HG03135 (cell line): ENCODE measurements around the gene C18orf32.
"Not testable (repeated sequence)": the region's sequence is repeated elsewhere in the genome, so short reads cannot be mapped to it uniquely, and the experiment has no call there.

Experiments
- ATAC-seq: cut with Tn5 transposase; IDR thresholded peaks from one replicate; pipeline ENCODE4 v1.9.1; 2021; ENCODE audit warnings: mild to moderate bottlenecking, moderate library complexity; ENCODE audit not compliant: unreplicated experiment

C18orf32 gene

DNA sequence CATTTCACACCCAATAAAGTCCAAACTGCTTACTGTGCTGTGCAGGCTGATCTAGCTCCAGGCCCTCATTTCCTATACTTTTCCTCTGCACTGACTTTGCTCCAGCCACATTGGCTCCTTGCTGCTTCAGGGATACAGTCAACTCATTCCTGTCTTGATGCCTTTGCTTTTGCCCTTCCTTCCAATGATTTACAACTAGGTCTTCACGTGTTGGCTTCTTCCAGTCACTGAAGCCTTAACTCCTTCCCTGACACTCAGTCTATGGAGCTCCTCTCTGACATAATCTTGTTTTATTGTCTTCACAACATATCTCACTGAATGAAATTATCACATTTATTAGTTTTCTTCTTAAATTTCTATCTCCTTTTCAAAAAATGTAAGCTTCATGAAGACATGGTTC lies 16.9 kb upstream of the C18orf32 start:
- no peak for ATAC-seq

DNA sequence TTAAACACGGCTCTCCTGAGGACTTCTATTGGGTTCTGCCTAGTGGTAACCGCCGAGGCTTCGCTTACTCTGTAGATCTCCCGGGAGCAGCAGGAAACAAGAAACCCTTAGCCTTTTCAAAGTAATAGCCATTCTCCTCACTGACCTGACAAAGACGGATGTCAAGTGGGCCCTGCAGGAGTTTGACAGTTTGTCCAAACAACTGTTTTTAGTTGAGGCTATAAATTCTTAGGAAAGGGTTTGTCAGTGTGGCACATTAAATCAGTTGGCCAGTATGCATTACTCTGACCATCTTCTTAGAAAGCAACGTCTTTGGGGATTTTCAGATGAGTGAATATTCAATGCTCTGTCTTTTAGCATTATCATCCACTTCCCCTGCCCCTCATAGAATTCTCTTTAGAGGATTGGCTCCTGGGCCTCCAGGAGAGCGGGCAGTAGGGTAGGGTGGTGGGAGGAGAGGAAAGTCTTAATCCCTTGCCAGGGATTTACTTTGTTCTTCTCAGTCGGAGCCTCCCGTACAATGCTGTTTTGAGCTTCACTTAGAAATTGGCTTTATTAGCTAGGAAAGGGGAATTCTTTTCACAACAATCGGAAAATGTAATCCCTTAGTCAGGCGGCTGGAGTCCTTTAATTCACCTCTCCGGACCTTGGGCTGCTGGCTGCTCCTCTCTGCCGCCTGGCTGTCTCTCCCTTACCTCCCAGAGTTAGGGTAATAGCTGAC lies 13.3 kb upstream of the C18orf32 start:
- ATAC-seq: no peak

DNA sequence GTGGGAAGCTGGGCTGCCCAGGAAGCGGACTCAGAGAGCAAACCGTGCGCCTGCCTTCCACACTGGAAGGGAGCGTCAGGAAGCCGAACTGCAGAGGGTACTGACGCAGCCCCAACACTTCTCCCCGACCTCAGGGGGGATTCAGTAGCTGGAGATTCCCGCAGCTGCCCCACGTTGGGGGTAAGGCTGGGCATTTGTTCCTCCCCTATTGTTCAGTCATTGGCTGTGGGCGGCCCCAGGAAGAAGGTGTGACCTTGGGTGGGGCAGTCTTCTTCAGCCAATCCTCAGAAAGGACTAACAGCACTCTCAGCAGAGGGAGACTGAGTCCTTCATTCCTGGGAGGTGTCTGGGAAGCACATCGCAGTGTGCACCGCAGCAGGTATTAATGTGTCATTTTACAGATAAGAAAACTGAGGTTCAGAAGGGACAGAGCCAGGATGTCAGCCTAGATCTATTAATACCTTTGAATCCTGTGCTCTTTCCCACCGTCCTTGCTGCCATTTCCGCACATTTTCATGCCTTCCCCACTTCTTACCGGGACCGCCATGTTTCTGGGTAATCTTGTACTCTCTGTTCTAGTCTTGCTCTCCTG lies 12.1 kb upstream of the C18orf32 start:
- ATAC-seq: no peak

DNA sequence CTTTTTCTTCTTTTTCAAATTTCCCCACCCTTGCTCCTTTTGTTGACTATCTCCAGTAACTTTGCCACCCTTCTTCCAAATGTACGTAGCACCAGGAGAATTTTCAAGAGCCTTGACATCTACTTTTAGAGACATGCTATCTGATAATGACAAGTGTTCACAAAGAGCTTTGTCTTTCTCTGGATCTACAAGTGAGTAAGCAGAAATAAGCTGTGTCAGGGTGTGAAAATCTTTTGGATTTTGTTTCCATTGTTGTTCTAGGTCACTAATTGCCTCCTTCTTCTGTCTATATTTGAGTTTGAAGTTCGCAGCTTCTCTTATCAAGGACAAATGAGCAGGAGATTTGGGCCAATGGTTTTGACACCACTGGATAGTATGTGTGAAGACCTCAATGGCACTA lies 8.4 kb upstream of the C18orf32 start:
- ATAC-seq: no peak

DNA sequence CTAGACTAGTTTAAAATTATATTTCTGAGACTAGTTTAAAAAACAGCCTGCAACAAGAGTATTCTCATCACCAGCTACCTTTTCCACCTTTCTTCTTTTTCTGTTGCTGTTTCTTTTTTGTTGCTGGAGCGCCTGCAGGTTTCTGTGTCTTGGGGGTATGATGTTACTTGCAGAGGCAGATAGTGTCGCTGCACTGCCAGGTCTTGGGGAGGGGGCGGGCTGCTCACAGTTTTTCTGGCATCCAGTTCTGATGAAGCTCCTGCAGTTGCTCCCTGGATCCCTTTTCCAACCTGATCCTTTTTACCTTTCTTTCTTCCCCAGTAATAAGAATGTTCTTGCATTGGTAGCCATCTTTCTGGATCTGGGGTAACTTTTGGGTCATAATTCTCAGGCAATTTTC lies 8.0 kb upstream of the C18orf32 start:
- no peak for ATAC-seq

DNA sequence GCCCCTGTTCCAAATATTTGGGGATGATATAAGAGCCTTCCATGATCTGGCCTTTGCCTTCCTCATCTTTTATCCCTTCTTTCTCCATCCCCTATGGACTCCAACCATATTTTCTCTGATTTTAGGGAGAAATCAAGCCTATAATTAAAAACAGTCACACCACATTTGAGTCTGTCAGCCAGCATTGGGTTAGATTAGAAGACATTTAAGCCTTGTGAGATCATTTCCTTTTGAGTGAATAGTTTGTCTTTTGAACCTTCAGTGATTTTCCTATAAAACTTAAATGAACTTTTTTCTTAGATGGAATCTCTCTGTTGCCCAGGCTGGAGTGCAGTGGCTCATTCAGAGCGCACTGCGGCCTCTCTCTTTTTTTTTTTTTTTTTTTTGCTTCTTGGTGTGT lies 7.6 kb upstream of the C18orf32 start:
- ATAC-seq: no peak

DNA sequence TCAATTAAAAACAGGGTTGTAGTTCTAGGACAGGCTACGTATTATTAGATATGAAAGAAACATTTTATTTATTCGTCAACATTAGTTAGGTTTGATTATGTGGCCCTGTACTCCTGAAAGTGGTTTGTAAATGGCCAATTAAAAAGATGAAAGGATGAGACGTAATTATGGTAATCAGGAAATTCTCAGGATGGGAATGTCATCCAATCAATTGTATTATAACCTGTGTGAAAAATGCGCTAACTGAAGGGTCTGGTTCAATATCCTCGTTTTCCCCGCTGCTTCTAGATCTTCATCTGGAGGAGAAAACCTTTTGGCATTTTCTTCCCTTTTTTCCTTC lies 5.6 kb upstream of the C18orf32 start:
- no peak for ATAC-seq

DNA sequence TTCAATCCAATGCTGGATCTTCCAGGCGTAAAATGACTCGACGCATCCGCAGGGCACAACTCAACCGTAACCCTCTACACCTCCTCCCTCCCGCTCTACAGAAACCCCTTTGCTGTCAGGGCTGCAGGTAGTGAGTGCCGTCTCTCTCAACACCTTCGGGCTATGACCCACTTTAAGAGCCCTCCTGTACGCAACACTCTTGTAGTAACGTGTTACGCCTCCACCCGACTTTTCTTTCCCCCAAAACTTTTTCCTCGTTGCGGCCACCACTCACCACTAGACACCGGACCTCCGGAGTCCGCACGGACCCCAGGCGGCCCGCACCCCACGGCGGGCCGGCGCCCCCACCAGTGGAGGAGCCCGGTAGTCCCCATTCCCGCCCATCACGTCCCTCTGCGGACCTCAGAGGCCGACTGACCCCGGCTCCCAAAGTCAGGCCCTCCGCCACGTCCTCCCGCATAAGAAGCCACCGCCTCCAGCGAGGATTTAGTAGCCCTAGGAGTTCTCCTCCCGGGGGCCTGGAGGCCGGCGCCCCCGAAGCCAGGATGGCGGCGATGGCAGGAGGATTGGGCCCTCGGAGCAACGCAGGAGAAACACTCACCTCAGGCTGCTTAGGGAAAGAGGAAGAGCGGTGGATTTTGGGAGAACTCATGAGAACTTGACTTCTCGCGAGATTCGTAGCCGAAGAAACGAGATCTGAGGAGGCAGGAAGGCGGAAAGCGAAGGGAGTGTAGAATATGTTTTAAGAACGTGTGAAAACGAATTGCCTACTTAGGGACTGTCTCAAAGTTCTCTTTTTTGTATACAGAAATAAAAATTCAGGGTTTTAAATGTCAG lies 5.0 kb upstream of the C18orf32 start, which contains the start of gene RPL17:
RPL17 (minus strand) TSS at position 609 of the 837 bp plus-strand sequence.
- ATAC-seq: peak; percentile 68

DNA sequence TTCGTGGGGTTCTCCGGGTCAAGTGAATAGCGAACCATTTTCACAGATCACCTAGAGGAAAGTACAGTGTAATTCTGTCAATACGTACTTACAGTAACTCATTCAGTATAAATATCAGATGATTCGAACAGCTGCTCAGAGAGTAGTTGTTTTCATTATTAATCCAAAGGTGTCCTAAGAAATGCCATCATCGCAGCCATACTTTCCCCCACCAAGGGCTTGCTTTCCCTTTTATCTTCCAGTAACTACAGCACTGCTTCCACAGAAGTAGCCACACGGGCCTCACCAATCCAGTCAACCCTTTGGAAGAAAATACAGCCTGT lies 4.5 kb upstream of the C18orf32 start:
- no peak for ATAC-seq

DNA sequence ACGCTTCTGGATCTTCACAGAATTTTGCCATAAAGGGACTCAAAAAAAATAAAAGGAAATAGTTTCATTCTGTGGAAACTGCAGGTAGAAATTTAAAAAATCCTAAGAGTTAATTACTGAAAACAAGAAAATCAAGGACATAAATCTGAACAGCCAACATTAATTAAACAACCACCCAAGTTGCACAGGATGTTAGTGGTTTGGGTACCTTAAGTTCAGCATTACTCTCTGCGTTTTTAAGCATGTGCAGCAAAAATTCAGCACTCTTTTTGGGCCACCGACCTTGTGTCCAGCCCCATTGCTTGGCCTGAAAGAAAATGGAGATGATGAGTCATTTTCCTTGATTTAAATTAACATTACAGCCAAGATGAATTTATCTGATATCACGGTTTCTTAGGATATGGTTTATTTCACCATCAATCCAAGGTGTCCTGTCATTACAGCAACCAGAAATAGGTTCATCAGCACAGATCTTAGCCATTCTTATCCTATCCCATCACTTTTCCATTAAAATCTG lies 3.3 kb upstream of the C18orf32 start:
- no peak for ATAC-seq

DNA sequence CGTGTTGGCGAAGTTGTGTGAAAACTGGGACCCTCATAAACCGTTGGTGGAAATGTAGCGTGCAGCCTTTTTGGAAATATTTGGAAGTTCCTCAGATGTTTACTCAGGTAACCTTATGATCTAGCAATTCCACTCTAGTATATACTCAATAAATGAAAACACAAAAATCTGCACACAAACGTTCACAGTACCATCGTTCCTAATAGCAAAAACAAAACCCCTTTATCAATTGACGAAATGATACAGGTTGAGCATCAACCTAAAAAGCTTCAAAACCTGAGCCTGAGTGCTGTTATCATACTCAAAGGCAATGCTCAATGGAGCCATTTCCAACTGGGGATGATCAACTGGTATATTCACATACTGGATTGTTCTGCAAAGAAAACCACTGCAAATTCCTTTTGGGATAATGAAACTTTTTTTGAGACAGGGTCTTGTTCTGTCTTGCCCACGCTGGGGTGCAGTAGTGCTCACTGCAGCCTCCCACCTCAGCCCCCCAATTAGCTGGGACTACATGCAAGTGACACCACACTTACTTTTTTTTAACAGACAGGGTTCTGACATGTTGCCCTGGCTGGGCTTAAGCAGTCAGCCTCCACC lies 777 bp upstream of the C18orf32 start:
- ATAC-seq: no peak

DNA sequence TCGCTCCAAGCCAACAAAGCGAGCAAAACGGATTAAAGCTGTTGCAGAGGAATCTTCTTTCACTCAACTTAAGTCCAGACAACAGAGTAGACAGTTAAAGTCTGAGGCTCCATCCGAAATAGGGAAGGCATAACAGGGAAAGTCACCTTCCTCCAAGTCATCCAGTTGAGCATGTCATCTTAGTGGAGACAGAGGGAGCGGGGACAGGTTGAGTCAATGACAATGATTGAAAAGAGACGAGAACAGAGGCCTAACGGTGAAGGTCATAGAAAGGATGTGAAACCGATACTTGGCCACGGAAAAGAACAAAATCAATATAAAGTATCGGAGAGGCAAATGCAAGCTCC lies 455 bp downstream of the C18orf32 start:
- ATAC-seq: no peak

DNA sequence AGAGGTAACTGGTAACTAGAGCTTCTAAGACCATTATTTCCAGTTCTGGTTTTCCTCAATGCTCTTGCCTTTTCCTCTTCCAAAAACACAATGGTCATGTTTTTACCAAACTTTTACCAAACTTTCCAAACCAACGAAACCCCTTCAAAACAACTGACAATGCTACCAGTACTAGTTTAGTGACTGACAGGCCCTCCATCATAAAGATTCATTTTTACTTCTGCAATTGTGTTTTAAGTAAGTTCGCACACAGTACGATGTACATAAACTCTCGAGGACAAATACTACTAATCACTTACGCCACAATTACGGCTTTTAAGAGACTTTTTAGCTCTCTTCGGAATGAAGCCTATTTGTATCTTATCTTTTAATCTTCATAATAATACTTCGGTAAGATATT lies 900 bp downstream of the C18orf32 start:
- no peak for ATAC-seq

DNA sequence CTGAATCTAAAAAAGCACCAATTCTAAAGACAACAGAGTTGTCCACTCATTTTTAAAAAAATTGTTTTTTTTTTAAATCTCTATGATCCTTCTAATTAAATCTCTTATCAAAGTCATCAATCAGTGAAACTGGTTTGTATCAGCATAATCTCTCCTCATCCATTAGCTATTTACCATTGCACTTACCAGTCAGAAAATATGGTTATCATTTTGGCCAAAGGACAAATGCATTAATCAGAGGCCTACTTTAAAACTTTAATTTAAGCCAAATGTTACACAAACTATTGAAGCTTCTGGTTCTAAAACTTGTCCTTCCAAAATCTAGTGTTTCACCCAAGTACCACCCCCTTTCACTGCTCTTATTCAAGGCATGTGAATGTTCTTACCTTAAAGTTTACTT lies 3.8 kb downstream of the C18orf32 start:
- no peak for ATAC-seq

DNA sequence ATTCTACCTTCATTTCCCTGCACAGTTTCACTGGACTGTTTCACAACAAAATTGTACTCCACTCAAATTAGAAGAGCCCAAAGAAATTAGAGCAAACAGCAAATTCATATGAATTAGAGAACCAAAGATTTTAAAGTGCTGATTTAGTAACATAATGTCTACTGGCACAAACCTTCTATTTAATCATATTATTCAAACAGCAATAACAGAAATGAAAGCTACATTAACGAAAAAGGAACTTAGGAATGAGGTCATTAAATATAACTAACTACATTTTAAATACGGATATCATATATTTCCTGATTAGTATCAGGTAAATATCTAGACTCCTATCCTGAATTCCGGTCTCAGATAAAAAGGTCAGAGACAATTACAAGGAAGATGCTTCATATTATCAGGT lies 5.1 kb downstream of the C18orf32 start:
- no peak for ATAC-seq

DNA sequence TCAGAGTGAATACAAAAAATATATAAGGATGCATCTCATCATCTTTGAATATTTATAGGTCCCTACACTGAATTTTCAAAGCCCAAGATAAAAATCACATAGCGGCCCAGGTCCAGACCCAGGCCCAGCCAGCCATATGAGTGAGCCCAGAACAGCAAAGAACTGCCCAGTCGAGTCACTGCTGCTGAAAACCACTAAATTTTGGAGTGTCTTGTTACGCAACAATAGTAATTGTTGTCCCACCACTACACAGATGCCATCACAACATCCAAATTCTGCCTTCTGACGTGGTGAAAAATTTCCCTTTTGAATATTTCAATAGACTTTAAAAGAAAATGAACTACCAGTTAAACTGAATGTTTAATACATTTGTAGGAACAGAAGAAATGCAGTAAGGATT lies 5.7 kb downstream of the C18orf32 start:
- no peak for ATAC-seq

DNA sequence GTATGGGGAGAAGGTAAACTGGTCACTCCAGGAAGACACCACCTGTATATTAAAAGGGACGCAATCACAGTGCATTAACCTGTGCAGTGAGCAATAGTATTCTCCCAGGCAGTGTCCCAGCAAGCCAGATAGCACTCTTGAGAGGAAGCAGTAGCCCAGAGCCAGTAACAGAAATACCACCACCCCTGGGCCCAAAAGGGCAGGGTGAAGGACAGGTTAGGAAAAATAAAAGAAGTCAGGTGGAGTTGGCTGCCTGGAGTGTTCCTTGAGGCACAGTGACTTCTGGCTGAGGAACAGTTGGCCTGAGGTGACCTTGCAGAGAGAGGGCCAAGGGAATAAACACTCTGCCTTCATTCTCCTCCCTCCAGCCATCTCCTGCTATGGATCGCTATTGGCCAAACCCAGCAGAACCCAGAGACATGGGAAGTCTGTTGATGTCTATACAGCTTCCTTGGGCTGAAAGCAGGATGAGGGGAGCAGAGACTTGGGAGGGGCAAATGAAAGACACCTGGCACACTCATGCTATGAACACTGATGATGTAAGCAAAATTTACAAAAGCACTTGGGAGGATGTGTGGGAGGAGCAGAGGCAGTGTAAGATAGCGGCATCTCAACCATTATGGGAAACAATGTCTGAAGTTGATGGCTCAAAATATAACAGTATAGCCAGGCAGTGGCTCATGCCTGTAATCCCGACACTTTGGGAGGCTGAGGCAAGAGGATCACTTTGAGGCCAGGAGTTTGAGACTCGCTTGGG lies 7.5 kb downstream of the C18orf32 start:
- ATAC-seq: no peak

DNA sequence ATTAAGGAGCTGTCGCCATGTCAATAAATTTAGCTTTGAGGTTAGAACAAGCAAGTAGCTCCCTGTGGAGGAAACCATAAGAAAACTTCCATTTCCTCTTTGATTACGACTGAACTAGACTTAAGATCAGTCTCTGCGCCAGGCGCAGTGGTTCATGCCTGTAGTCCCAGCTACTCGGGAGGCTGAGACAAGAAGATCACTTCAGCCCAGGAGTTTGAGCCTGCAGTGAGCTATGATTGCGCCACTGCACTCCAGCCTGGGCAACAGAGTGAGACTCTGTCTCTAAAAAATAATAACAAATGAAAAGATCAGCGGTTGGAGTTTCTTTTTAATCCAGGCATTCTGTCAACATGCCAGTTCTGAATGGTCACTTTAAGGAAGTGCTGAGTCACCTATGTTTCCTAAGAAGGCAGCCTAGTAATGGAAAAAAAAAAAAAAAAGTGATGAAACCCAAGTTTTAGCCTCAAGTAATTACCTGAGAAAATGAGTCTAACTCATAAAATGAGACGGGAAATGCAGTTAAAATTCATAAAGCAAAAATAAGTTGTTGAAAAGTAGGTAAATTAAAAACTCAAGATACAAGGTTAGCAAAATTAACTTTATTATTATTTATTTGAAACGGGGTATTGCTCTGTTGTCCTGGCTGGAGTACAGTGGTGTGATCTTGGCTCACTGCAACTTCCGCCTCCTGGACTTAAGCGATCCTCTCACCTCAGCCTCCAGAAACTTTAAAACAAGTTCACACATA lies 10.2 kb downstream of the C18orf32 start:
- no peak for ATAC-seq

DNA sequence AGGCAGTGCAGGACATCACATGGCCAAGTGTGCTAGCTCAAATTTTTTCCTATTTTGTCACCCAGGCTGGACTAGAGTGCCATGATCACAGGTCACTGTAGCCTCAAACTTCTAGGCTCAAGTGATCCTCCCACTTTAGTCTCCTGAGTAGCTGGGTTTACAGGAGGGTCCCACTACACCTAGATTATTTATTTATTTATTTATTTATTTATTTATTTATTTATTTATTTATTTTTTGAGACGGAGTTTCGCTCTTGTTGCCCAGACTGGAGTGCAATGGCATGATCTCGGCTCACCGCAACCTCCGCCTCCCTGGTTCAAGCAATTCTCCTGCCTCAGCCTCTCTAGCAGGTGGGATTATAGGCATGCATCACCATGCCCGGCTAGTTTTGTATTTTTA lies 12.1 kb downstream of the C18orf32 start:
- ATAC-seq: not testable (repeated sequence)

DNA sequence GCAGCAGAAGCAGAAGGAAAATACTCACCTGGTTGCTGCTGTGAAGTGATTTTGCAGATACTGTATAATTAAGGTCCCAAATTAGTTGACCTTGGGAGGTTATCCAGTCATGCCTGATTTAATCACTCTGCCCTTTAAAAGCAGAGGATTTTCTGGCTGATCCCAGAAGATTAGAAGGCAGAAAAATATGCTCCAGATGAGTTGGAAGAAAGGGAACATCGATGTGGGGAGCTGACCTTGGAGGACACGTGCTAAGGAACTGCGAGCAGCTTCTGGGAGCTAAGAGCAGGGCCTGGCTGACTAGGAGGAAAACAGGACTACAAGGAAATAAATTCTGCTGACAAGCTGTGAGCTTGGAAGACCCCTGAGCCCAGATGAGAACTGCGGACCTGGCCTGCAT lies 13.3 kb downstream of the C18orf32 start:
- ATAC-seq: no peak
